A673 (cell line): ENCODE results near the gene RNF223.

Experiments used
- EZH2 ChIP-seq: fragments of 200-600 bp; sonication (generic); IDR thresholded peaks from 2 replicates; pipeline ENCODE4 v1.6.1; 2017; ENCODE audit warnings: borderline replicate concordance, low read depth, mild to moderate bottlenecking, mixed read lengths, antibody characterized with exemption, low read length; ENCODE audit not compliant: poor library complexity, severe bottlenecking
- TF ChIP-seq, protein P1 (sequence below): fragments of 300-800, 200-600 bp; sonication (generic); conservative IDR thresholded peaks from 2 replicates; pipeline ENCODE4 v1.5.1; 2017; ENCODE audit warnings: low read depth, mild to moderate bottlenecking, antibody characterized with exemption, low read length, moderate library complexity, mixed read lengths

DNA sequence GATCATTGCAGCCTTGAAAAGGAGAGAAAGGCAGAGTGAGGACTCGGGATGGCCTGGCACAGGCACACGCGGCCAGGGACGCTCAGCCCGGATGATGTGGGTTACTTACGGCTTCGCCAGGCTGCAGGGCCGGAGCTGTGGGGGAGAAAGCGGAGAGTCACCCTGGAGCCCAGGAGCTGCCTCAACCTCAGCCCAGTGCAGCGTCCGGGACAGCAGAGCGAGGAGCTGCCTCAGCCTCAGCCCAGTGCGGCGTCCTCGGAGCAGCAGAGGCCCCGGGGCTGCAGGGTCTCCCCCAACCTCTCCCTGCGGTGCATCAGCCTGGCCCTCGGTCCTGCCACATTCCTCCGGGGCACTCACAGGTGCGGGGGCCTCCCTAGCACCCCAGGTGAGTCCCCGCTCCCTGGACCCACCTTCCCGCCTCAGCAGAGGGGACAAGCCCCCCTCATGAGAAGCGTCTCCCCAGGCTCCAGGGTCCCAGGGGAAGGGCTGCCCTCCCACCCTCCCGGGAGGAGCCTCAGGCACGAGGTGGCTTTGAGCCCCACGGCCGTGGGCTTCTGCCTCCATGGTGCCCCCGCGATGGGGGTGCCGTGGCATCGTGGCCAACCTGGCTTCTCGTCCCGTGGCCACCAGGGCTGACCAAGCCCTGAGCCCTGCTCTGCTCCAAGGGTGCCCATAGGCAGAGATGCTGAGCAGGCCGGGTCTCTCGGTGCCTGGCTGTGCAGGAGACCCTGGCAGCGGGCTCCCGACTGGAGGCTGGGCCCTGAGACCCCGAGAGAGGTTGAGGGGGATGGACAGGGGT lies 10.5 kb upstream of the RNF223 start:
- TF ChIP-seq, protein P1, sequence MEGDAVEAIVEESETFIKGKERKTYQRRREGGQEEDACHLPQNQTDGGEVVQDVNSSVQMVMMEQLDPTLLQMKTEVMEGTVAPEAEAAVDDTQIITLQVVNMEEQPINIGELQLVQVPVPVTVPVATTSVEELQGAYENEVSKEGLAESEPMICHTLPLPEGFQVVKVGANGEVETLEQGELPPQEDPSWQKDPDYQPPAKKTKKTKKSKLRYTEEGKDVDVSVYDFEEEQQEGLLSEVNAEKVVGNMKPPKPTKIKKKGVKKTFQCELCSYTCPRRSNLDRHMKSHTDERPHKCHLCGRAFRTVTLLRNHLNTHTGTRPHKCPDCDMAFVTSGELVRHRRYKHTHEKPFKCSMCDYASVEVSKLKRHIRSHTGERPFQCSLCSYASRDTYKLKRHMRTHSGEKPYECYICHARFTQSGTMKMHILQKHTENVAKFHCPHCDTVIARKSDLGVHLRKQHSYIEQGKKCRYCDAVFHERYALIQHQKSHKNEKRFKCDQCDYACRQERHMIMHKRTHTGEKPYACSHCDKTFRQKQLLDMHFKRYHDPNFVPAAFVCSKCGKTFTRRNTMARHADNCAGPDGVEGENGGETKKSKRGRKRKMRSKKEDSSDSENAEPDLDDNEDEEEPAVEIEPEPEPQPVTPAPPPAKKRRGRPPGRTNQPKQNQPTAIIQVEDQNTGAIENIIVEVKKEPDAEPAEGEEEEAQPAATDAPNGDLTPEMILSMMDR, result no peak
- no peak for TF ChIP-seq EZH2
